ENCODE data around the gene PRKAR1B. TPM values are rescaled to one million over a fixed set of nuclear protein-coding genes. Genes with fewer than 3 reads are reported as not detected.

The PRKAR1B gene
- total RNA-seq, 2 donors from 2014 or later, result 12.1 to 54.1 TPM

DNA sequence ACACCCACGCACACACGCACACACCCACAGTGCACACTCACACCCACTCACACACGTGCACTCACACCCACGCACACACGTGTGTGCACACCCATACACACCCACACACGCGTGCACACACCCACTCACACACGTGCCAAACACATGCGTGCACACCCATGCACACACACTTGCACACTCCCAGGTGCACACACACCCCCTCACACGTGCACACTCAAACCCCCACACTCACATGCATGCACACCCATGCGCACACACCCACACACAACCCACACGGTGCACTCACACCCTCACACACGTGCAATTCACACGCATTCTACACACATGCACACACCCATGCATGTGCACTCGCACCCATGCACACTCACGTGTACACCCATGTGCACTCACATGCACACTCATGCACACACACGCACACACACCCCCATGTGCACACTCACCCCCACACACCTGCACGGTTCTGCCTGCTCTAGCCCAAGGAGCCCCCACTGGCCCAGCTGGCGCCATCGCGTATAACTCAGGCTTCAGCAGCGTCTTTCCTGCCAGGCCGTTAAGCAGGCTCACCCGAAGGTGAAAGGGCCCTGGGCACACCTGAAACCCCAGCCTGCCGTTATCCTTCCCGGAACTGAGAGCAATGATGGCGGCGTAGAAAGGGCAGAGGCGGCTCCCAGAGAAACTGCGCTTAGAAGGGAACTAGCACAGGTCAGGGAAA is 143.5 kb downstream of the PRKAR1B start:
- peaks cover 13 to 17% of the 10 kb centered on the region in 2 donors for H3K9me3 Mint-ChIP-seq
- DNase-seq (ENCODE audit: low spot score in 2 of 2) (no peak), ATAC-seq (peak in 1 of 2 donors; percentile 34)
- H3K27ac Mint-ChIP-seq, result peak overlapping the region; percentile 87 to 96
- H3K36me3 Mint-ChIP-seq, result peaks cover 34 to 50% of the 10 kb centered on the region in 2 donors

DNA sequence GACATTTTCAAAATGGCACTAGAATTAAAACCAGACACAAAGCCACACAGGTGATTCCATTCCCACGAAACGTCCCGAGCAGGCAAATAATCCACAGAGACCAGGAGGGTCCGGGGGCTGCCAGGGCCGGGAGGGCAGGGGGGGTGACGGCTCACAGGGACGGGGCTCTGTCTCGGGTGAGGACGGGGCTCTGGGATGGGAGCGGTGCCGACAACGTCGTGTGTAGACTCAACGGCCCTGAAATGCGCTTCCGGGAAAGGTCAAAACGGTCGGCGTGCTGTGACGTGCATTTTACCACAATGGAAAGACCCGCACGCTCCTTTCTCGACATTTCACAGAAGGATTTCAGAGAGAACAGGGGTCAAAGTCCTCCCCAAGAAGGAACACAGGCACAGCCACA is 144.2 kb downstream of the PRKAR1B start:
- peaks cover 29 to 44% of the 10 kb centered on the region in 2 donors for H3K36me3 Mint-ChIP-seq
- no peak for ATAC-seq
- no peak for DNase-seq (ENCODE audit: low spot score in 2 of 2)
- H3K27ac Mint-ChIP-seq, result peak overlapping the region in 1 of 2 donors; percentile 87
- peaks cover 8 to 11% of the 10 kb centered on the region in 2 donors for H3K9me3 Mint-ChIP-seq

DNA sequence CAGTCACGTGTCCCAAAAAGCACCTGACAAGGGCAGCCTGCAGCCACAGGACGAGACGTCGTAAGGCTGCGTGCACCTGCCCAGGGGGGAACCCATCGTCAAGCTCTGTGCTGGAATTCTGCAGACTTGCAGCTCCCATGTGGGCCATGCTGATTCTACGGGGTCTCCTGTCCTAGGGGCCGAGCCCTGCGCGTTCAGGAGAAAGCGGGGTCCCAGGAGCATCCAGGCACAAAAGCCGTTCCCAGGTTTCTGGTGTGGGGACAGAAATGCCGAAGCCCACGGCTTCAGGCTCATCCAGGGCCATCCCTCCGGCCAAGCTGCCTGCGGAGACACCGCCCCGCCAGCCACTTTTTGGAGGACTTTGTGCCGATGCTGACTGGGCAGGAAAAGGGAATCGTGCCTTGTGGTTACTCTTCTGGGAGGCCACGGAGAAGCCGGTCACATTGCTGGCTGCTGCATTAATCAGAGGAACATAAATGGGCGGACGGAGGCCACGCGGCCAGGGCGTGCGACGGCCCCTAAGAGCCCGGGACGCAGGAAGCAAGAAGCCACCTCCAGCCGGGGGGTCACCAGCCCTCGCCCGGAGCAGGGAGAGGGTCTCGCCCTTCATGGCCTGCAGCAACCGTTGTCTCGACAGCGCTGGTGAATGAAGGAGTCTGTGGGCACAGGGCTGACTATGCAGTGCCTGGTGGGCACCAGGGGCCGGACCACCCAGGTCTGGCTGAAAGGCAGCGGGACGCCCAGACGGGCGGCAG is 144.8 kb downstream of the PRKAR1B start:
- Mint-ChIP-seq H3K9me3 (peaks cover 8 to 11% of the 10 kb centered on the region in 2 donors), H3K27ac (no peak overlapping the region), H3K36me3 (peaks cover 29 to 38% of the 10 kb centered on the region in 2 donors)
- DNase-seq (ENCODE audit: low spot score in 2 of 2) (no peak), ATAC-seq (no peak)

DNA sequence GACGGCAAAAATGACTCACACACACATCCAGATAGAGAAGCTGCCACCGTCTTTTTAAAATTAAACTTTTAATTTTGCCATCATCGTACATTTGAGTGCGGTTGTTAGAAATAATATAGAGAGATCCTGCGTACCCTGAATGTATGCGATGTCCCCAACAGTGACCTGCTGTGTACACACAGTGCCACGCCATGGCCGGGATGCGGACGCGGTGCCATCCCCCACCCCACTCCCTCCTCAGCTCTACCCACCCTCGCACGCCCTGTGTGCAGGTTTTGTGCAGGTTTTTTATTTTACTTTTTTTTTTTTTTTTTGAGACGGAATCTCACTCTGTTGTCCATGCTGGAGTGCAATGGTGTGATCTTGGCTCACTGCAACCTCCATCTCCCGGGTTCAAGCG is 148.7 kb downstream of the PRKAR1B start:
- ATAC-seq, result no peak
- peaks cover 21 to 23% of the 10 kb centered on the region in 2 donors for H3K36me3 Mint-ChIP-seq

DNA sequence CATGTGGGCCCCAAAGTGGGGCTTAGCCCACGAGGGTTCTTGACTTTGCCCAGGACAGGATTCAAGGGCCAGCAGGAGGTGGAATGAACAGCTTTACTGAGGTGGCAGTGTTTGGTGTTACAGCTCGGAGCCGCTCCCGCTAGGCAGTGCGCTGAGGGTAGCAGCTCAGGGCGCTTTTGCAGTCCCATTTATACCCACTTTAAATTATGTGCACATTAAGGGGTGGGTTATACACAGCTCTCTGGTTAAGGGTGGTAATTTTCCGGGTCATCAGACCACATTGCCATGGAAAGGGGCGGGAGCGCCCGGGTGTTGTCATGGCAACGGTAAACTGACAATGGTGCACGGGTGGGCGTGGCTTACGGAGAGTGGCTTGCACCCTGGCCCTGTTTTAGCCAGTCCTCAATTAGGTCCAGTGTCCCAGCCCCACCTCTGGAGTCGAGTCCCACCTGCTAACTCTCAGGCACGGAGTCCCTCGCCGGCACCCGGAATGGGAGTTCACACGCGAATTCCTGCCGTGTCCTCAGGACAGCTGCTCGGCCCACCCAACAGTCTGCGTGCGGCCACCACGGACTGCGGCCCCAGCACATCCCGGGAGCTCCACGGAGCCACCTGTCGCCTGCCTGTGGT is 149.2 kb downstream of the PRKAR1B start:
- peak in 1 of 2 donors; percentile 13 for ATAC-seq
- DNase-seq (ENCODE audit: low spot score in 2 of 2), result no peak
- Mint-ChIP-seq H3K36me3 (peaks cover 18 to 19% of the 10 kb centered on the region in 2 donors), H3K9me3 (no peaks in the 10 kb centered on the region), H3K27ac (no peak overlapping the region)

More for the DNA sequence above, 148.7 kb downstream of the PRKAR1B start:
- DNase-seq (ENCODE audit: low spot score in 2 of 2), result no peak
- Mint-ChIP-seq H3K9me3 (peaks cover 0 to under 1% of the 10 kb centered on the region in 2 donors), H3K27ac (no peak overlapping the region)

DNA sequence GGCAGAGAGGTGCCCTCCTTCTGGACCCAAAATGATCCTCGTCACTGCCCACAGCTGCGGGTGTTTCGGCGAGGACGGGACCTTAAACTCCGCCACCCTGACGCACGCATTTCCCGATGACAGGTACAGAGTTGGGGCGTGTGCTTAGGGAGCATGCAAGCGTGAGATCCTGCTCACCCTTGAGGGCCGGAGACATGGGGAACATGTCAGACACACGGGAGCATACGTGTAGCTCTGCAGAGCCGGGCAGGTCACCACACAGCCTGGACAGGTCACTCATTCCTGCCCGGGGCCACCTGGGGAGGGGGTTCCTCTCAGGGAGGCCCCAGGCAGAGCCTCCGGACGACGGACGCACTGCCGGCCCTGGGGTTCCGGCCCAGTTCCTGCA is 149.8 kb downstream of the PRKAR1B start:
- Mint-ChIP-seq H3K36me3 (peaks cover 18% of the 10 kb centered on the region in 2 donors), H3K9me3 (no peaks in the 10 kb centered on the region), H3K27ac (peak overlapping the region in 1 of 2 donors; percentile 37)
- ATAC-seq (no peak), DNase-seq (ENCODE audit: low spot score in 2 of 2) (no peak)

DNA sequence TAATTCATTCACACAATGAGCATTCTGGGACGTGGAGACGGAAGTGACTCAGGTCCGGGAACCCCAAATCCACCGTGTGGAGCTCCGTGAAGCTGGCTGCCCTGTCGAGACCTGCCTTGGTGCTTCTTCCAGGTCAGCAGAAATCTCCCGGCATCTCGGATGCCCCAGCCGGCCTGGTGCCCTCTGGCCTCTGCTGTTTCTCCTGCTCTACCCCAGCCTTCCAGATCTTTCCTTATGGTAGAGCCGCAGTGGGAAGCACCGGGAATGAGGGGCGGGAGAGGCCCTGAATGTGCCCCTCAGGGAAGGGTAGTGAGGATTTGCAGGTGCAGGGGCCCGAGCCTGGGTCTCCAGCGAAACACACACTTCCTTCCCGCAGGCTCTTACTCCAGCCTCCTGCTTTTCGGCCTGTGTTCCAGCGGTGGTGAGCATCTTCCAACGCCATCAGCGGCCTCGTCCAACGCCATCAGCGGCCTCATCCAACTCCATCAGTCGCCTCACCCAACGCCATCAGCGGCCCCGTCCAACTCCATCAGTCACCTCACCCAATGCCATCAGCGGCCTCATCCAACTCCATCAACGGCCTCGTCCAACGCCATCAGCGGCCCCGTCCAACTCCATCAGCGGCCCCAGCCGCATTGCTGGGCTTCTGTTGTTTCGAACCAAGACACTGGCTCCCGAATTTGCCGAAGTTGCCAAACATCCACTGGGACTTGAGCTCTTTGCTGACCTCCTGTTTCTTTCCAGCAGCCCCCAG is 150.4 kb downstream of the PRKAR1B start:
- Mint-ChIP-seq H3K36me3 (peaks cover 15 to 18% of the 10 kb centered on the region in 2 donors), H3K9me3 (no peaks in the 10 kb centered on the region), H3K27ac (peak overlapping the region in 1 of 2 donors; percentile 37)
- ATAC-seq (no peak), DNase-seq (ENCODE audit: low spot score in 2 of 2) (no peak)

DNA sequence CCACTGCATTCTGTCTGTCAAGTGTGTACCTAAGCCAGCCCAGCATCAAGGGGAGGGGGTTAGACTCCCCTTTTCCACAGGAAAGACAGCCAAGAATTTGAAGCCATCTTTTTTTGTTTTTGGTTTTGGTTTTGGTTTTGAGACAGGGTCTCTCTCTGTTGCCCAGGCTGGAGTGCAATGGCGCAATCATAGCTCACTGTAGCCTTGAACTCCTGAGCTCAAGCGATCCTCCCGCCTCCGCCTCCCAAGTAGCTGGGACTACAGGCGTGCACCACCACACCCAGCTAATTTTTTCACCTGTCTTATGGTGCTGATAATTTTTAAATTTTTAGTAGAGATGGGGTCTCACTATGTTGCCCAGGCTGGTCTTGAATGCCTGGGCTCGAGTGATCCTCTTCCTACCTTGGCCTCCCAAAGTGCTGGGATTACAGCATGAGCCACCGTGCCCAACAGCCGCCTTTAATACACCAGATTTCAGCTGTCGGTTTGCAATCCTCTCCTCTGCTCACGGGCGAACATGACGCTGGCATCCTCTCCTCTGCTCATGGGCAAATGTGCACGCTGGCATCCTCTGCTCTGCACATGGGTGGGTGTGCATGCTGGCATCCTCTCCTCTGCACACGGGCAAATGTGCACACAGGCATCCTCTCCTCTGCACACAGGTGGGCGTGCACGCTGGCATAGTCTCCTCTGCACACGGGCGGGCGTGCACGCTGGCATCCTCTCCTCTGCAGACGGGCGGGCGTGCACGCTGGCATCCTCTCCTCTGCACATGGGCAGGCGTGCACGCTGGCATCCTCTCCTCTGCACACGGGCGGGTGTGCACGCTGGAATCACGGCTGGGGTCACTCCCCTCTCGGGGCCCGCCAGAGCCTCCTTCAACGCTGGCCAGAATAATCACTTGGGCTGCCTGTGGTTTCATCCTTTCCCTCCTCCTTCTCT is 151.4 kb downstream of the PRKAR1B start:
- Mint-ChIP-seq H3K36me3 (peaks cover 15 to 18% of the 10 kb centered on the region in 2 donors), H3K27ac (peak overlapping the region; percentile 37 to 85), H3K9me3 (no peaks in the 10 kb centered on the region)
- DNase-seq (ENCODE audit: low spot score in 2 of 2), result no peak
- no peak for ATAC-seq

DNA sequence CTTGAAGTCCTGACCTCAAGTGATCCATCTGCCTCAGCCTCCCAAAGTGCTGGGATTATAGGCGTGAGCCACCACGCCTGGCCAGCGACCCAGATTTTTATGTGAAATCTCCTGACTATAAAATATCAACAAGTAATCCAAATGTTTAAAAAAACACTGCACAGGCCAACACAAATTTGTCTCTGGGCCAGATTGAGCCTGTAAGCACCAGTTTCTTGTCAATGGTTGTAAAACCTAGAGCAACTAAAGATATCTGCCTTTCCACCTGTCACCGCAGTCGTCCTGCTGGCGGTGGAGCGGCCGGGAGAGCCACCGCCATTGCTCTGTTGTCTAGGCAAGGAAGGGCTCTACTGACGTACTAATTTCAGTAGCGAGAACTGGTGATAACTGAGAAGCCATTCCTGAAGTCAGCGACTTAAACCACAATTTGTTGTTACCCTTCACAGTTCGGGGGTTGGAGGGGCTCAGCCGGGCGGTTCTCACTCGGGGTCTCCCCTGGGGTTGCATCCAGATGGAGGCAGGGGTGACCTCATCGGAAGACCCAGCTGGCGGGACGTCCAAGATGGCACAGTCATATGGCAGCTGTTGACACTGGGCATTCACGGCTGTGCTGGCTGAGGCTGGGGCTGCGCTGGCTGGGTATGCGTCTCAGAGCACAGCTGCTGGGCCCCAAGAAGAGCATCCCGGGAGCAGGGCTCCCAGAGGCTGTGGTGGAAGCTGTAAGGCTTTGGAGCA is 152.3 kb downstream of the PRKAR1B start:
- Mint-ChIP-seq H3K9me3 (no peaks in the 10 kb centered on the region), H3K27ac (peak overlapping the region in 1 of 2 donors; percentile 36), H3K36me3 (peaks cover 15 to 18% of the 10 kb centered on the region in 2 donors)
- no peak for ATAC-seq
- DNase-seq (ENCODE audit: low spot score in 2 of 2), result no peak

DNA sequence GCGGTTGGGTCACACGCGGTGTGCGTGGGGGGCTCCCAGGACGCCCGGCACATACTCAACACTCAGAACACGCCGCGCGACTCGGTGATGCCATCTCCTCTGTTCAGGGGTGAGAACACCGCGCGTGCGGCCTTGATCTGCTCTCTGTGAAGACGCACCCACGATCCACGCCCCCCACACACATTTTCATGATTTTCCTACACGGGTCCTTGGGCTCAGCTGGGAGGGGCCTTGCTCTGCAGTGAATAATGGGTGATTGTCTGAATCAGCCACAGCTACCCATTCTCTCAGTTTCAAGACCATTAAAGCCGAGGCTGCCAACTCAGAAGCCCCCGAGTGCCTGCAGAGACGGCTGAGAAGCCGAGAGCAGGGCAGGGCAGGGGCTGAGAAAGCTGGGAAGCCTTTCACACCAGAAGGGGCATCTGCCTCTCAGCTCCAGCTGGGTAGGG is 153.1 kb downstream of the PRKAR1B start:
- no peaks in the 10 kb centered on the region for H3K9me3 Mint-ChIP-seq
- H3K27ac Mint-ChIP-seq, result no peak overlapping the region
- no peak for DNase-seq (ENCODE audit: low spot score in 2 of 2)
- ATAC-seq, result no peak
- peaks cover 15 to 18% of the 10 kb centered on the region in 2 donors for H3K36me3 Mint-ChIP-seq

DNA sequence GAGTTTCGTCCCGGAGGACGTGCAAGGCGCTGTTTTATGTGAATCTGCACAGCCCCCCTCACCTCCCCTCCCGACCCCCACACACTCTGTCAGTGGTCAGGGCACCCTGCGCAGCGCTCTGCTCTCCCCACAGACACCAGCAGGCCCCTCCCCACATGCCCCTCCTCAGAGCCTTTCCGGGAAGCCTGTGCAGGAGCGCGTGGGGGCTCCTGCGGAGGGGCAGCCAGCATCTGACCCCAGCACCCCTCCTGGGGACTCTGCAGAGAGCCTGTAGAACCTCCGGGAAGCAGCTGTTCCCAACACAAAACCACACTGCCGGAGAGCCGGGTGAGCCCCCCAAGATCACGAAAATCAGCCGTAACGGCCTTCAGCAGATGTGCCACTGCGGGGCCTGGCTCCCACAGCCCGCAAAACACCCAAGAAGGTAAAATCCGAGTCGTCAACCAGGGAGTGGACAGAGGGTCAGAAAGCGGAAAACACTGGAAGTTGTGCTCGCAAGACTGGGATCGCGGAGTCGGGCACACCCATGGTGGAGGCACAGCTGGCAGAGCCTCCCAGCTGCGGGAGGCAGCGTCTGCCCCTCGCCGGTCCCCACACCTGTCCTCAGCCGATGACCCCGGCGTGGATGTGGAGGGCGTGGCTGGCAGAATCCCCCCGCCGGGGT is 153.7 kb downstream of the PRKAR1B start:
- DNase-seq (ENCODE audit: low spot score in 2 of 2) (no peak), ATAC-seq (no peak)
- H3K36me3 Mint-ChIP-seq, result peaks cover 15 to 18% of the 10 kb centered on the region in 2 donors
- no peak overlapping the region for H3K27ac Mint-ChIP-seq
- H3K9me3 Mint-ChIP-seq, result no peaks in the 10 kb centered on the region

DNA sequence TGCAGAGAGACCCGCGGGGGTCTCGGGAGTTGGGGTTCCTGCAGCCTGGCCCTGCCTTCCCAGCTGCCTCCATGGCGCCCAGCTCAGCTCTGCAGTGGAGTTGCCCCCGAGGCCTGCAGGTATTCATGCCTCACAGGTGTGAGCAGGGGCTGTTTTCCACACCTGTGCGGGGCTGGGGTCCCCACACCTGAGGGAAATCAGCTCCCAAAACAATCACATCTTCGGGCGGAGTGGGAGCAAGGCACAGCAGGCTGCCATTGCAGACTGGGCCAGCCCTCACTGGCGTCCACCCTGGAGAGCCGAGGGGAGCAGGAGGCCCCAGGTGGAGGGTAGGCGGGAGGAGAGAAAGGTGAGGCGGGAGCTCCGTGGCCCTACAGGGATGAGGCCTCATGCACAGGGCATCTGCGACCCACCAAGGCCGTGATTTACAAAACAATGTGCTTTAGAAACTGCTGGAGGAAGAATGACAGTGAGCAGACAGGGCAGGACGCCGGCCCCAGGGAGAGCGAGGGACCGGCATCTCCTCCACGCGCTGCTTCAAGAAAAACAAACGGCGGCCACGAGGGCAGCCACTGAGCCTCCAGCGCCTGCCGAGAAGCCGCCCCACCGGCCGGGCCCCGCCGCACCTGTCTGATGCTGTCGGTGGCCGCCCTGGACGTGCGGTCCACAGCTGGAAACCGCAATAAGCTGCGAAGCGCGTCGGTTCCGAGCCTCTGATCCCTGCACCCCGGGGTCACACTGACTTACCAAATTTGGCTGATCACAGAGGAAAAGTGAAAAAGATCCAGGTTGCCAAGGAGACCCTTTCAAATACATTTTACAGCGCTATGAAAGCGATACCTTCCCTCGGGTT is 154.4 kb downstream of the PRKAR1B start:
- no peak overlapping the region for H3K27ac Mint-ChIP-seq
- peaks cover 15 to 18% of the 10 kb centered on the region in 2 donors for H3K36me3 Mint-ChIP-seq
- no peak for DNase-seq (ENCODE audit: low spot score in 2 of 2)
- ATAC-seq, result no peak
- H3K9me3 Mint-ChIP-seq, result no peaks in the 10 kb centered on the region

DNA sequence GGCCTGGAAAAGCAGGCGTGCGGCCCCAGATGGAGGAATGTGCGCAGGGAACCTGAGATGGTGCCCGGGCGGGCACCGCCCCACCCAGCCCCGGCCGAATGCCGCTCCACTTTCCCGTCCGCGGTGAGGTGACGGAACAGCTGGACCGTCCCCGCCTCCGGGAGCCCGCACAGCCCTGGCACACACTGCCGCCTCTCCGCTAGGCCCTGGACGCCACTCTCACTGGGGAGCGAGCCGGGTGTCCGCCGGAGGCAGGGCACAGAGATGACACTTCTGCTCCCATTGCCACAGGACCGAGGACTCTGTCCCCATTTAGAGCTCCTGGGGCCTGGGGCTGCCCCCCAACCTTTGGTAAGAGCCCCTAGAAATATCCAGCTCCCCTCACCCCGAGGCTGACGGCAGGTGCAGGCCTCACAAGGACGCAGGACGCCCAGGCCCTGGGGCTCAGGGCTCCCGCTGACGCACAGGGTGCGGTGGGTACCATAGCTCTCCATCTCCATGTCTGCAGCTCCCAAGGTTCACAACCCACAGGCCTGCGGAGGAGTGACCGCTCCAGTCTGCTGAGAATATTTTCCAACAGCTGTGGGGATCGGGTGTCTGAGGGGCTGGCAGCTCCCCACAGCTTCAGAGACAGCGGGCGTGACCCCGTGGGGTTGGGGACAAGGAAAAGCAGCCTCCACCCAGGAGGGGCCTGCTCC is 155.2 kb downstream of the PRKAR1B start:
- peak overlapping the region in 1 of 2 donors; percentile 29 for H3K27ac Mint-ChIP-seq
- H3K9me3 Mint-ChIP-seq, result no peaks in the 10 kb centered on the region
- peaks cover 12 to 14% of the 10 kb centered on the region in 2 donors for H3K36me3 Mint-ChIP-seq
- ATAC-seq, result no peak
- no peak for DNase-seq (ENCODE audit: low spot score in 2 of 2)

All from activated naive CD4-positive, alpha-beta T cell treated with anti-CD3 and anti-CD28 coated beads, Interleukin-2, amount 50 U/mL, for 72 hours (primary cell).